ENCODE data around the gene TBC1D1. TPM values are rescaled to one million over a fixed set of nuclear protein-coding genes. Genes with fewer than 3 reads are reported as not detected.

Gene TBC1D1
- total RNA-seq, 1 donor from 2014 or later, result 104 TPM

- peak; percentile 71 for DNase-seq (ENCODE audit: low spot score)
These were observed 228.9 kb downstream of the TBC1D1 start for GRCh38 chr4:38119668-38120385.

GRCh38 chr4:38120772-38121171, 229.9 kb downstream of the TBC1D1 start:
- no peak for DNase-seq (ENCODE audit: low spot score)

- no peak for DNase-seq (ENCODE audit: low spot score)
These were observed 231.2 kb downstream of the TBC1D1 start for GRCh38 chr4:38122060-38122459.

GRCh38 chr4:38123555-38123954, 232.7 kb downstream of the TBC1D1 start:
- DNase-seq (ENCODE audit: low spot score), result no peak

GRCh38 chr4:38124961-38125360, 234.1 kb downstream of the TBC1D1 start:
- peak; percentile 89 for DNase-seq (ENCODE audit: low spot score)

- no peak for DNase-seq (ENCODE audit: low spot score)
These were observed 234.9 kb downstream of the TBC1D1 start for GRCh38 chr4:38125816-38126215.

DNA sequence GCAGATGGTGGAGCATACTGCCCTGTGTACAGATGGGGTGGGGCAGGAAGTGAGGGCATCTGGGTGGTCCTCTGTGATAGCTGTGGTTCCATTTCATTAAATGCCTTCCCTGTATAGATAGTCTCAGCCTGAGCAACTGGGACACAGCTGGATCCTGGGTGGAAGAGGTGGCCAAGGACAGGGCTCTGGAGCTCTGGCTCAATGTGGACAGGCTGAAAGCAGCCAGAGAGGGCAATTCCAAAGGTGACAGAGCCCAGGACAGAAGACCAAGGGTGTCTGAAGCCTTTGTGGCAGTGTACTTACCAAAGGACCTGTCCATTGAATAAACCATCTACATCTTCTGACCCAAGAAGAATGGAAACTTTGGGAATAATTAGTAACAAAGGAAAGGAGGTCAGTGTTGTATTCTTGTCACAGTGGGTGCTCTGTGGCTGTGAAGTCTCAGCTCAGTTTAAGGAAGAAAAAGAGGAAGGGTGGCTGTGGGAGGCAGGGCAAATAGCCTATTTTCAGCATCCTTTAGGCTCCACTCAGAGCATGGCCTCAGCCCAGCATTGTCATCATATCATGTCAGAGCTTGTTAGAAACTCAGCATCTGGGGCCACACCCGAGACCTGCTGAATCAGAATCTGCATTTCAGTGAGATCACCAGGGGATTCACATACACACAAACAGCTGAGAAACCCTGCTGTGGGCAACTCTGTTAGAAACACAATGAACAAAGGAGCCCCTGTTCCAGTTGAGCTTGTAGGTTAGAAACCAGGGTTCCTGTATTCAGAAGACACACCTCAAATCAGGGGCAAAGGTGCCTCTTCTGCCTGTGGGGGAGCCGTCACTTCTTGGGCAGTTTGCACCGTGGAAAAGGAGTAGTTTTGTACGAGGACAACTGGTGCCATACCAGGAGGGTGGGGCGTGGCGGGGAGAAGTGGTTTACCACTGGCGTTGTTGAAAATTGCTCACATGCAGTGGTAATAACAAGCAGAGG, 237.9 kb downstream of the TBC1D1 start:
- DNase-seq (ENCODE audit: low spot score), result peak; percentile 71

GRCh38 chr4:38129460-38130227, 238.8 kb downstream of the TBC1D1 start:
- no peak for DNase-seq (ENCODE audit: low spot score)

DNA sequence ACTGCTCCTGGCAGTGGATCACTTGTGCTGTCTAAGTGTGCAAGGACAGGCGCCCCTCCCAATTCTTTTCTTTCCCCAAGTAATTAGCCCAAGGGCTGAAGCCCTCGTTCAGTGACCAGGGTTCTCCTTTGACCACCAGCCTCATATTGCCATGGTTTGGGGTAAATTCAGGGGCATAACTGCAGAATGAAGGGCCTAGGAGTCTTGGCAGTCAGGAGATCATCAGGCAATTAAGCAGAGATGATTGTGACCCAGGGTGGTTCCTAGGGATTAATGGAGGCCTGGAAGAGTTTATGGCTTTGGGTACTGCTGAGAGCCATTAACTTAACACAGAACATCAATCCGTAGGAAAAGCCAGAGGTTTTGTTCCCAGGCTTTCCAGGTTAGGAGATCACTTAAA, 240.0 kb downstream of the TBC1D1 start:
- no peak for DNase-seq (ENCODE audit: low spot score)

GRCh38 chr4:38131371-38132091, 240.6 kb downstream of the TBC1D1 start:
- DNase-seq (ENCODE audit: low spot score), result no peak

GRCh38 chr4:38132107-38132673, 241.3 kb downstream of the TBC1D1 start:
- peak; percentile 98 for DNase-seq (ENCODE audit: low spot score)

- no peak for DNase-seq (ENCODE audit: low spot score)
These were observed 242.2 kb downstream of the TBC1D1 start for GRCh38 chr4:38132843-38133662.

DNA sequence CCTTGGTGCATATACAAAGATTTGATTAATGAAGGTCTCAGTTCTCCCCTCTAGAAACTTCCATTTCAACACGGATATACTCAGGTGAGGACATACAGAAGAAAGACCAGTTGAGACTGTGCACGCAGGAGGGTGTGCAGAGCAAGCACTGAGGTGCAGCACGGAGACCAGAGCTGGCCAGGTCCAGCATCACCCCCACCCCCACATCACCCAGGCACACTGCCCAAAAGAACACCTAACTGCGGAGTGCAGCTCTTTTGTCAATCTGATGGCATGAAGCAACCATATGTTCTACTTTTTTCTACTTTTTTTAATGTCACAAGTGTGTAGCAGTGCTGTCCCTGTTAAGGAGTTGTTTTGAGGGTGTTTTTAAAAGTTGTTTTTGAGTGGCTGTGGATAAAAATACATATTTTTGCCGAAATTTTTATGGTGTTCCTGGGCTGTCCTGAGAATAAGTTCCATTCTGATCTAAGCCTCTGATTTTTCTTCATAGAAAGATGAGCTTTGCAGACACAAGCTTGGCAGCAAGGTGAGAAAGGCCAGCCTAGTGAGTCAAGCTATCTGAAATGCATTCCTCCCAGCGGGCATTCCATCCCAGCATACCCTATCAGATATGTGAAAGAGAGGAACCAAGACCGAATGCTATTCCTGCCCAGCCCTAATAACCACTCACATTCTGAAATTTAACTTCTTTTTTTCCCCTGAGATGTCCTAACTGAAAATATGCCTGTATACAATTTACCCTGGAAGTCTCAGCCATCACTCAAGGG, 243.0 kb downstream of the TBC1D1 start:
- peak; percentile 57 for DNase-seq (ENCODE audit: low spot score)

GRCh38 chr4:38135201-38135600, 244.3 kb downstream of the TBC1D1 start:
- DNase-seq (ENCODE audit: low spot score), result no peak

DNA sequence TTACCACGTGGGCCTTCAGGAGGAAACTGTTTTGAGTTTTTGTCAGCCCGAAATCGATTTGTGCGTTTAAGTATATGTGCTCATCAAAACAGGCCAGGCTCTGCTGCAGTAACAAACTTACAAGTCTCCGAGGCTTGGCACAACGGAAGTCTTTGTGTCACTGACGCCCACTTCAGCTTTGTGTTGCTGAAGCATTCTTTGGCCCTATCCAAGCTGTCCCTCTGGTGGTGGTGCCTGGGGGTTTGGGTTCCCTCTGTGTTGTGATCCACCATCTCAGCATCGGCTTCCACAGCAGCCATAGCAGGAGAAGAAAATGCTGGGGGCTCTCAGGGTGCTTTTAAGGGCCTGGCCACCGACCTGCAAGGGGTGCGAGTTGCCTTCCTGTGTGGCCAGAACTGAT, 245.7 kb downstream of the TBC1D1 start:
- DNase-seq (ENCODE audit: low spot score), result no peak

DNA sequence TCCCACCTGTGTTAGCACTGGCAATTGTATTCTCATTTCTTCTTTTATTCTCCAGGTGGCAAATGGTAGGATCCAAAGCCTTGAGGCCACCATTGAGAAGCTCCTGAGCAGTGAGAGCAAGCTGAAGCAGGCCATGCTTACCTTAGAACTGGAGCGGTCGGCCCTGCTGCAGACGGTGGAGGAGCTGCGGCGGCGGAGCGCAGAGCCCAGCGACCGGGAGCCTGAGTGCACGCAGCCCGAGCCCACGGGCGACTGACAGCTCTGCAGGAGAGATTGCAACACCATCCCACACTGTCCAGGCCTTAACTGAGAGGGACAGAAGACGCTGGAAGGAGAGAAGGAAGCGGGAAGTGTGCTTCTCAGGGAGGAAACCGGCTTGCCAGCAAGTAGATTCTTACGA, 246.2 kb downstream of the TBC1D1 start:
- no peak for DNase-seq (ENCODE audit: low spot score)

DNA sequence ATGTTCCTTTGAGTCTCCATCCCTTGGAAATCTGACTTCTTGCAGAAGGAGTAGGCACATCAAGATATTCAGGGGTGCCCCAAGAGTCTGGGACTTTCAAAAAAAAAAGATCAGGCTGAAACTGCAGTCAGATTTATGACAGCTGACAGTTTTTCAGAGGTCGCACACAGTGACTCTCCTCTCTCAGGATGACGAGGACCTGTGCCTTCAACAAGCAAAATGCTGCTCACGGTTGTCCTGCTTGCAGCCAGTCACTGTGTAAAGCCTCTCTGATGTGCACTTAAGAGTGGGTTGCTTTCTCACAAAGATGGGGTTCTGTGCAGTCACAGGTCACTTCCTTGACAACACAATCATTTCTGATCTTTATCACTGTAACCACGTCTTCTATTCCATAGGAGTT, 247.5 kb downstream of the TBC1D1 start:
- DNase-seq (ENCODE audit: low spot score), result no peak

DNA sequence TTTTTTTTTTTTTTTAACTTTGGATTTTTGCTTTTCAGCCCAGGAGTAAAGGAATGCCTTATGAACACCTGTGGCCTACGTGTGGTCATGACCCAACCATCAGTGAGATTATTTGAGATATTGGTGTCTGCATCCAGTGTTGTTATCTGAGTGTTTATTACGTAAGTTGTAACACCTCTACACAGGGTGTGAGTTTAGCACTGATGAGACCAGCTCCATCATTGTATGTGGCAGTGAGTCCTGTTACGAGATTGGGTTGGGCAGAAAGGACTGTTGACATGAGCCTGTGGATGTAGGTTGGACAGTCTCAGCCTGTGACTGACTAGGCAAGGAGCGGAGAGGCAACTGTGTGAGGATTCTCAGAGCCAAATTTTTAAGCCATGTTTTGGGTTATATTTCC, 248.3 kb downstream of the TBC1D1 start:
- DNase-seq (ENCODE audit: low spot score), result no peak

DNA sequence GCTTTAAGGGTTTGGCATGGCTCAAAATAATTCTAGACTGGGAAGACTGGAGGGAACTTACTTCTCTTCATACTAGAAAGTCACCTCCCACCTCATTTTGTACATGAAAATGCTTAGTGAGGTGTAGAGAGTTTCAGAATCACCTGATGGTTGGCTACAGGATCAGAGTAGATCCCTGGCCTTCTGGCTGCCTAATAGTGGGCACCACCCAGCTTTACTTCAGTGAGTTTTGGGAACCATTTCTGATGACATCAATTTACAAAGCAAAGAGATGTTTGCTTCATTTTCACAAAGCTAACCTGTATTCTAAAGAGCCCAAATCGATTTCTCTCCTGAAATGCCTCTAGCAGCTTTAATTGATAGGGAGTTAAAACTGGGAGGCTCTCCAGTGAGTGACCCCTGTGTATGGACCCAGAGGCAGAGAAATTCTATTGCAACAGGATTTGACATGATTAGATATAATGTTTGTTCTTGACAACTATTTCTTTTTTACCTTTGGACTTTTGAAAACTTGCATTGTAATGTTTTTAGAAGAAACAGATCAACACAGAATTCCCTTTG, 249.8 kb downstream of the TBC1D1 start:
- no peak for DNase-seq (ENCODE audit: low spot score)
